Measurements from ENCODE around the gene B4GALNT3.

B4GALNT3 gene

GRCh38 chr12:538731-539539 is 79.2 kb downstream of the B4GALNT3 start:
- no peak for DNase-seq (ENCODE audit: low read depth in 2 of 2)

GRCh38 chr12:539540-540310 is 80.0 kb downstream of the B4GALNT3 start:
- DNase-seq (ENCODE audit: low read depth in 2 of 2), result no peak

- no peak for DNase-seq (ENCODE audit: low read depth in 2 of 2)
Measured at GRCh38 chr12:541676-542324, 82.1 kb downstream of the B4GALNT3 start.

GRCh38 chr12:542395-543113 is 82.8 kb downstream of the B4GALNT3 start:
- DNase-seq (ENCODE audit: low read depth in 2 of 2), result no peak

- no peak for DNase-seq (ENCODE audit: low read depth in 2 of 2)
Measured at GRCh38 chr12:543114-543451, 83.3 kb downstream of the B4GALNT3 start.

GRCh38 chr12:544142-544541 is 84.4 kb downstream of the B4GALNT3 start:
- DNase-seq (ENCODE audit: low read depth in 2 of 2), result no peak

GRCh38 chr12:544941-545635 is 85.3 kb downstream of the B4GALNT3 start:
- DNase-seq (ENCODE audit: low read depth in 2 of 2), result no peak

GRCh38 chr12:545835-546234 is 86.1 kb downstream of the B4GALNT3 start:
- no peak for DNase-seq (ENCODE audit: low read depth in 2 of 2)

GRCh38 chr12:546265-546919 is 86.7 kb downstream of the B4GALNT3 start:
- no peak for DNase-seq (ENCODE audit: low read depth in 2 of 2)

- DNase-seq (ENCODE audit: low read depth in 2 of 2), result peak; percentile 25 to 44
Measured at GRCh38 chr12:546920-547845, 87.4 kb downstream of the B4GALNT3 start.

- no peak for DNase-seq (ENCODE audit: low read depth in 2 of 2)
Measured at GRCh38 chr12:547883-548470, 88.2 kb downstream of the B4GALNT3 start.

GRCh38 chr12:549476-550082 is 89.8 kb downstream of the B4GALNT3 start:
- DNase-seq (ENCODE audit: low read depth in 2 of 2), result no peak

GRCh38 chr12:550473-551260 is 90.9 kb downstream of the B4GALNT3 start:
- DNase-seq (ENCODE audit: low read depth in 2 of 2), result no peak

GRCh38 chr12:552466-552865 is 92.7 kb downstream of the B4GALNT3 start:
- DNase-seq (ENCODE audit: low read depth in 2 of 2), result no peak

GRCh38 chr12:553216-554000 is 93.7 kb downstream of the B4GALNT3 start:
- DNase-seq (ENCODE audit: low read depth in 2 of 2), result no peak

- no peak for DNase-seq (ENCODE audit: low read depth in 2 of 2)
Measured at GRCh38 chr12:554001-554285, 94.2 kb downstream of the B4GALNT3 start.

GRCh38 chr12:556498-556897 is 96.8 kb downstream of the B4GALNT3 start:
- no peak for DNase-seq (ENCODE audit: low read depth in 2 of 2)

- no peak for DNase-seq (ENCODE audit: low read depth in 2 of 2)
Measured at GRCh38 chr12:558580-558979, 98.8 kb downstream of the B4GALNT3 start.

Measured in activated CD8-positive, alpha-beta memory T cell treated with anti-CD3 and anti-CD28 coated beads for 4 hours (primary cell).